Measurements from ENCODE around the gene FLVCR1. TPM values are rescaled to one million over a fixed set of nuclear protein-coding genes. Genes with fewer than 3 reads are reported as not detected.
"Not testable (repeated sequence)": the region's sequence is repeated elsewhere in the genome, so short reads cannot be mapped to it uniquely, and the experiment has no call there.

FLVCR1 gene
- polyA plus RNA-seq, 1 experiment: 2.0 TPM

DNA sequence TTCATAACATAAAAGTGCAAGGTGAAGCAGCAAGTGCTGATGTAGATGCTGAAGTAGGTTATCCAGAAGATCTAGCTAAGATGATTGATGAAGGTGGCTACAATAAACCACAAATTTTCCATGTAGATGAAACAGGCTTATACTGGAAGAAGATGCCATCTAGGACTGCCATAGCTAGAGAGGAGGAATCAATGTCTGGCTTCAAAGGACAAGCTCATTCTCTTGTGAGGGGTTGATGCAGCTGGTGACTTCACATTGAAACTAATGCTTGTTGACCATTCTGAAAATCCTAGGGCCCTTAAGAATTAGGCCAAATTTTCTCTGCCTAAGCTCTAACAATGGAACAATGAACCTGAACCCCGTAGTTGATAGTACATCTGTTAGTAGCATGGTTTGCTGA, 34.0 kb downstream of the FLVCR1 start:
- no peak overlapping the region for H3K27ac ChIP-seq (ENCODE audit: low read depth, low read length)
- POLR2A ChIA-PET: no interaction called here
- TF ChIP-seq, protein P1, sequence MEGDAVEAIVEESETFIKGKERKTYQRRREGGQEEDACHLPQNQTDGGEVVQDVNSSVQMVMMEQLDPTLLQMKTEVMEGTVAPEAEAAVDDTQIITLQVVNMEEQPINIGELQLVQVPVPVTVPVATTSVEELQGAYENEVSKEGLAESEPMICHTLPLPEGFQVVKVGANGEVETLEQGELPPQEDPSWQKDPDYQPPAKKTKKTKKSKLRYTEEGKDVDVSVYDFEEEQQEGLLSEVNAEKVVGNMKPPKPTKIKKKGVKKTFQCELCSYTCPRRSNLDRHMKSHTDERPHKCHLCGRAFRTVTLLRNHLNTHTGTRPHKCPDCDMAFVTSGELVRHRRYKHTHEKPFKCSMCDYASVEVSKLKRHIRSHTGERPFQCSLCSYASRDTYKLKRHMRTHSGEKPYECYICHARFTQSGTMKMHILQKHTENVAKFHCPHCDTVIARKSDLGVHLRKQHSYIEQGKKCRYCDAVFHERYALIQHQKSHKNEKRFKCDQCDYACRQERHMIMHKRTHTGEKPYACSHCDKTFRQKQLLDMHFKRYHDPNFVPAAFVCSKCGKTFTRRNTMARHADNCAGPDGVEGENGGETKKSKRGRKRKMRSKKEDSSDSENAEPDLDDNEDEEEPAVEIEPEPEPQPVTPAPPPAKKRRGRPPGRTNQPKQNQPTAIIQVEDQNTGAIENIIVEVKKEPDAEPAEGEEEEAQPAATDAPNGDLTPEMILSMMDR (IDR thresholded peaks at IDR 0.05; ENCODE audit: low read depth, low read length): no peak
- no peak for DNase-seq (ENCODE audit: low read depth, low spot score)
- H3K4me3 ChIP-seq (ENCODE audit: low read depth, low read length): no peak overlapping the region
- CTCF ChIA-PET: interaction anchor here (0.7 to 1.0 kb wide), 2 partner anchors 103 to 284 kb away, joined by 3 read pairs; no protein-coding TSS in a partner anchor
- no peaks in the 10 kb centered on the region for H3K27me3 ChIP-seq (ENCODE audit: control insufficient read depth, insufficient read depth, low read length)
- no peaks in the 10 kb centered on the region for H3K9me3 ChIP-seq (ENCODE audit: control insufficient read depth, insufficient read depth, low read length)

DNA sequence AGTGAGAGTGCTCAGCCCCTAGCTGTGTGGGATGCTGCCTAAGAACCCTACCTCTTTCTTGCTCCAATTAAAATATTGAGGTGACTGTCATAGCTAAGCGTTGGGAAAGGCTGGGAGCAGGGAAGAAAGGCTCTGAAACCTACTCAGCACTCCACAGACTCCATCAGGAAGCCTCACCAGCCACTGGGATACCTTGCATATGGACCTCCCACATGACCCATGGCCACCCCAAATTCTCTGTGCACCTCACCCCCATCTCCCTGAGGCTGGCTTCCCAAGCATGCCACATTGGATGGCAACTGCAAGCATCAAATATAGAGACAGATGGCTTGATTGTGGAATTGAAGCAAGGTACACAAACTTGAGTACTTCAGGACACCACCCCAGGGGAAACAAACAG, 41.8 kb downstream of the FLVCR1 start:
- no peak overlapping the region for H3K27ac ChIP-seq (ENCODE audit: low read depth, low read length)
- DNase-seq (ENCODE audit: low read depth, low spot score): no peak
- TF ChIP-seq, protein P1 (IDR thresholded peaks at IDR 0.05; ENCODE audit: low read depth, low read length): no peak

DNA sequence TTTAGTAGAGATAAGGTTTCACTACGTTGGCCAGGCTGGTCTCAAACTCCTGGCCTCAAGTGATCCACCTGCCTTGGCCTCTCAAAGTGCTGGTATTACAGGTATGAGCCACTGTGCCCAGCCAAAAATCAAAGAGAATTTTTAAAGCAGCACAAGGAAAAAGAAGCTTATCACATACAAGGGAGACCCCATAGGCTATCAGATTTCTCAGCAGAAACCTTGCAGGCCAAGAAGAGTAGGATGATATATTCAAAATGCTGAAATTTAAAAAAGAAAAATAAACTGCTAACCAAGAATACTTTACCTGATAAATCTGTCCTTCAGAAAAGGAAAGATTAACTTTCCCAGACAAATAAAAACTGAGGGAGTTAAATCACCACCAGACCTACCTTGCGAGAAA, 43.2 kb downstream of the FLVCR1 start:
- Histone ChIP-seq H3K27ac (ENCODE audit: low read depth, low read length) (no peak overlapping the region), H3K9me3 (ENCODE audit: control insufficient read depth, insufficient read depth, low read length) (peaks cover 9% of the 10 kb centered on the region), H3K4me3 (ENCODE audit: low read depth, low read length) (no peak overlapping the region), H3K27me3 (ENCODE audit: control insufficient read depth, insufficient read depth, low read length) (no peaks in the 10 kb centered on the region)
- DNase-seq (ENCODE audit: low read depth, low spot score): no peak
- ChIA-PET CTCF (interaction anchor here (1.1 kb wide), 1 partner anchor 151 kb away, joined by 3 read pairs; no protein-coding TSS in a partner anchor), POLR2A (no interaction called here)
- TF ChIP-seq, protein P1 (IDR thresholded peaks at IDR 0.05; ENCODE audit: low read depth, low read length): no peak

More for the DNA sequence above, 41.8 kb downstream of the FLVCR1 start:
- ChIA-PET POLR2A (interaction anchor here (0.6 to 1.4 kb wide), 2 partner anchors 25 to 42 kb away, joined by 3 to 4 read pairs; partner anchors contain the start of gene FLVCR1), CTCF (interaction anchor here (0.6 kb wide), 1 partner anchor 68 kb away, joined by 3 read pairs; no protein-coding TSS in a partner anchor)
- no peak overlapping the region for H3K4me3 ChIP-seq (ENCODE audit: low read depth, low read length)
- H3K9me3 ChIP-seq (ENCODE audit: control insufficient read depth, insufficient read depth, low read length): peaks cover 9% of the 10 kb centered on the region
- H3K27me3 ChIP-seq (ENCODE audit: control insufficient read depth, insufficient read depth, low read length): no peaks in the 10 kb centered on the region

DNA sequence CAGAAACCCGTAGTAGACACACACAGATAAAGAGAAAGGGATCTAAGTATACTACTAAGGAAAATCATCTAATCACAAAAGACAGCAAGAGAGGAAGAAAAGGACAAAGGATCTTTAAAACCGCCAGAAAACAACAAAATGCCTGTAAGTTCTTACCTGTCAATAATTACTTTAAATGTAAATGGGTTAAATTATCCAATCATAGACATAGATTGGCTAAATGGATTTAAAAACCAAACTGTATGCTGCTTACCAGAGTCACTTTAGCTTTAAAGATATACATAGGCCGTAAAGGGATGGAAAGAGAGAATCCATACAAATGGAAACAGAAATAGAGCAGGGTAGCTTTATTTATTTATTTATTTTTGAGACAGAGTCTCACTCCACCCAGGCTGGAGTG, 44.0 kb downstream of the FLVCR1 start:
- ChIA-PET CTCF (no interaction called here), POLR2A (no interaction called here)
- no peak for DNase-seq (ENCODE audit: low read depth, low spot score)
- H3K9me3 ChIP-seq (ENCODE audit: control insufficient read depth, insufficient read depth, low read length): peaks cover 9% of the 10 kb centered on the region
- TF ChIP-seq, protein P1 (IDR thresholded peaks at IDR 0.05; ENCODE audit: low read depth, low read length): no peak
- H3K27me3 ChIP-seq (ENCODE audit: control insufficient read depth, insufficient read depth, low read length): no peaks in the 10 kb centered on the region
- no peak overlapping the region for H3K27ac ChIP-seq (ENCODE audit: low read depth, low read length)
- H3K4me3 ChIP-seq (ENCODE audit: low read depth, low read length): no peak overlapping the region

DNA sequence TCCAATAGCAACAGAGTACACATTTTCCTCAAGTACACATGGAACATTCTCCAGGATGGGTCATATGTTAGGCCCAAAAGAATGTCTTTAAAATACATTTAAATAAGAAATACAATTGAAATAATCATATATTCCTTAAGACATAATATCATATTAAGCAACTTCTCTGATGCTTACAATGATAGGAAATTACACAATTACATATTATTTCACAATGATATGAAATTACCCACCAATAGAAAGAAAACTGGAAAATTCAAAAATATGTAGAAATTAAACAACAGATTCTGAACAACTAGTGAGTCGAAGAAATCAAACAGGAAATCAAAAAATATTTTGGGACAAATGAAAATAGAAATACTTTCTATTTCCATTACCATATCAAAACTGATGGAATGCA, 45.6 kb downstream of the FLVCR1 start:
- CTCF ChIA-PET: no interaction called here
- TF ChIP-seq, protein P1 (IDR thresholded peaks at IDR 0.05; ENCODE audit: low read depth, low read length): no peak
- DNase-seq (ENCODE audit: low read depth, low spot score): no peak

DNA sequence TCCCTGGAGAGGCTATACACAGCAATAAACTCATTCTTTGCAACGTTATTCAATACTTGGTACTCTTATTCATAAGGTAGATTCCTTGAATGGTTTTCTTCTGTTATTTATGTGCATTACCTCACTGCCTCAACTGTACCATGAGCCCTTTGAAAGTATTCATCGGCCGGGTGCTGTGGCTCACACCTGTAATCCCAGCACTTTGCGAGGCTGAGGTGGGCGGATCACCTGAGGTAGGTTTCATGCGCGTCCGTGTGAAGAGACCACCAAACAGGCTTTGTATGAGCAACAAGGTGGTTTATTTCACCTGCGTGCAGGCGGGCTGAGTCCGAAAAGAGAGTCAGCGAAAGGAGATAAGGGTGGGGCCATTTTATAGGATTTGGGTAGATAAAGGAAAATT, 50.0 kb downstream of the FLVCR1 start:
- POLR2A ChIA-PET: not testable (repeated sequence)
- CTCF ChIA-PET: interaction anchor here (0.7 kb wide), 1 partner anchor 91 kb away, joined by 3 read pairs; no protein-coding TSS in a partner anchor

More for the DNA sequence above, 45.6 kb downstream of the FLVCR1 start:
- H3K9me3 ChIP-seq (ENCODE audit: control insufficient read depth, insufficient read depth, low read length): peaks cover 9% of the 10 kb centered on the region
- H3K27me3 ChIP-seq (ENCODE audit: control insufficient read depth, insufficient read depth, low read length): no peaks in the 10 kb centered on the region
- POLR2A ChIA-PET: no interaction called here
- H3K27ac ChIP-seq (ENCODE audit: low read depth, low read length): no peak overlapping the region
- no peak overlapping the region for H3K4me3 ChIP-seq (ENCODE audit: low read depth, low read length)

More for the DNA sequence above, 50.0 kb downstream of the FLVCR1 start:
- H3K4me3 ChIP-seq (ENCODE audit: low read depth, low read length); H3K27ac ChIP-seq (ENCODE audit: low read depth, low read length); DNase-seq (ENCODE audit: low read depth, low spot score); H3K27me3 ChIP-seq (ENCODE audit: control insufficient read depth, insufficient read depth, low read length); H3K9me3 ChIP-seq (ENCODE audit: control insufficient read depth, insufficient read depth, low read length): not testable (repeated sequence)

Measured in AG04450 (cell line).